Activated CD8-positive, alpha-beta memory T cell treated with anti-CD3 and anti-CD28 coated beads for 4 hours (primary cell): ENCODE data around the gene LNP1.
A peak's percentile ranks its signal among the peaks of the same experiment; 100 is the strongest.

ENCODE experiments used
- DNase-seq, 2 donors: peaks; one replicate each; pipeline ENCODE4 v3.0.0-alpha.2; 2020; ENCODE audit warnings: low read depth in 2 of 2

Gene LNP1

GRCh38 chr3:100399341-100400071, 1.8 kb upstream of the LNP1 start:
- no peak for DNase-seq

GRCh38 chr3:100400419-100400779, 940 bp upstream of the LNP1 start:
- peak in 1 of 2 donors; percentile 1 for DNase-seq

- DNase-seq: peak; percentile 8
Observed at GRCh38 chr3:100401674-100402041, 319 bp downstream of the LNP1 start.

- DNase-seq: no peak
Observed at GRCh38 chr3:100402256-100402655, 917 bp downstream of the LNP1 start.

- DNase-seq: no peak
Observed at GRCh38 chr3:100402891-100403290, 1.6 kb downstream of the LNP1 start.

GRCh38 chr3:100403362-100404249, 2.3 kb downstream of the LNP1 start:
- no peak for DNase-seq

GRCh38 chr3:100404250-100404548, 2.9 kb downstream of the LNP1 start:
- no peak for DNase-seq

GRCh38 chr3:100407164-100407563, 5.8 kb downstream of the LNP1 start:
- DNase-seq: no peak

- DNase-seq: no peak
Observed at GRCh38 chr3:100407977-100408532, 6.7 kb downstream of the LNP1 start.

GRCh38 chr3:100411091-100411982, 10.0 kb downstream of the LNP1 start:
- no peak for DNase-seq

GRCh38 chr3:100412912-100413590, 11.7 kb downstream of the LNP1 start:
- DNase-seq: no peak

- no peak for DNase-seq
Observed at GRCh38 chr3:100413613-100414012, 12.3 kb downstream of the LNP1 start.

- no peak for DNase-seq
Observed at GRCh38 chr3:100416176-100416575, 14.8 kb downstream of the LNP1 start.

- DNase-seq: no peak
Observed at GRCh38 chr3:100416863-100417262, 15.5 kb downstream of the LNP1 start.

- no peak for DNase-seq
Observed at GRCh38 chr3:100419406-100419805, 18.1 kb downstream of the LNP1 start.

- no peak for DNase-seq
Observed at GRCh38 chr3:100420885-100421284, 19.5 kb downstream of the LNP1 start.

GRCh38 chr3:100423611-100424010, 22.3 kb downstream of the LNP1 start:
- DNase-seq: no peak

- no peak for DNase-seq
Observed at GRCh38 chr3:100424261-100424660, 22.9 kb downstream of the LNP1 start.

- no peak for DNase-seq
Observed at GRCh38 chr3:100425316-100425715, 24.0 kb downstream of the LNP1 start.

GRCh38 chr3:100426067-100426682, 24.8 kb downstream of the LNP1 start:
- no peak for DNase-seq

GRCh38 chr3:100427699-100428098, 26.4 kb downstream of the LNP1 start:
- no peak for DNase-seq
